ENCODE results near the gene EVI2A.
"Not testable (repeated sequence)": the region's sequence is repeated elsewhere in the genome, so short reads cannot be mapped to it uniquely, and the experiment has no call there.

EVI2A gene

DNA sequence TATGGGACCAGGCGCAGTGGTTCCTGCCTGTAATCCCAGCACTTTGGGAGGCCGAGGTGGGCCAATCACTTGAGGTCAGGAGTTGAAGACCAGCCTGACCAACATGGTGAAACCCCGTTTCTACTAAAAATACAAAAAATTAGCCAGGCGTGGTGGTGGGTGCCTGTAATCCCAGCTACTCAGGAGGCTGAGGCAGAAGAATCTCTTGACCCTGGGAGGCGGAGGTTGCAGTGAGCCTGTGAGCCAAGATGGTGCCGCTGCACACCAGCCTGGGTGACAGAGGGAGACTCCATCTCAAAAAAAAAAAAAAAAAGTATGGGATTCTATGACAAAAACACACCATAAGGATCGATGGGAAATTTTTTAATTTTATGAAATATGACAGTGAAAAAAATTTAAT lies 9.2 kb downstream of the EVI2A start:
- DNase-seq (ENCODE audit: low read depth), result not testable (repeated sequence)

GRCh38 chr17:31311526-31311925 lies 9.9 kb downstream of the EVI2A start:
- DNase-seq (ENCODE audit: low read depth), result no peak

DNA sequence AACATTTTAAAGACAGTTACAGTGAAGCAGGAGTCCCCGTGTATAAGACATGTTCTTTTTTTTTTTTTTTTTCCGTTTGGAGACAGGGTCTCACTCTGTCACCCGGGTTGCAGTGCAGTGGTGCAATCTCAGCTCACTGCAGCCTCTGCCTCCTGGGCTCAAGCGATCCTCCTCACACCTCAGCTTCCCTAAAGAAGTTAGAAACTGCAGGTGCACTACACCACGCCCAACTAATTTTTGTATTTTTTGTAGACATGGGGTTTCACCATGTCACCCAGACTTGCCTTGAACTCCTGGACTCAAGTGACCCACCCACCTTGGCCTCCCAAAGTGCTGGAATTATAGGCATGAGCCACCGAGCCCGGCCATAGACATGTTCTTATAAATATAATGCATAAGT lies 10.5 kb downstream of the EVI2A start:
- no peak for DNase-seq (ENCODE audit: low read depth)

- DNase-seq (ENCODE audit: low read depth), result no peak
These were observed 11.2 kb downstream of the EVI2A start for GRCh38 chr17:31310260-31310659.

DNA sequence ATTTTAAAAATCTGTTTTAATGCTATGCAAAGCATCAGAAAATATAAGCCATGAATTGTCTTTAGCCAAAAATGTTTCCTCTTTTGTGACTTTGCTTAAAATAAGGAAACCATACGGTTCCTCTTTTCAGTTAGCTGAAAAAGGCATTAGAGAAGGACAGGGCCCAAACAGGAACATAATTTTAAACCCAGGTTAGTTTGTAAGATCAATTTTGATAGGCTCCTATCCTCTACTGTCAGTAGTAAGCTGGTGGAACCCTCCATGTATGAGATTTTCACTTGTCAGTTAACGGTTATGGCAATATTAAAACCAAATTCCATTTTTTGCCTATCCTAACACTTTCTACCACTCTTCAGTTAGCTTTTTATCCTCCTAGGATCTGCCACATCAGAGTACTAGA lies 11.9 kb downstream of the EVI2A start:
- no peak for DNase-seq (ENCODE audit: low read depth)

DNA sequence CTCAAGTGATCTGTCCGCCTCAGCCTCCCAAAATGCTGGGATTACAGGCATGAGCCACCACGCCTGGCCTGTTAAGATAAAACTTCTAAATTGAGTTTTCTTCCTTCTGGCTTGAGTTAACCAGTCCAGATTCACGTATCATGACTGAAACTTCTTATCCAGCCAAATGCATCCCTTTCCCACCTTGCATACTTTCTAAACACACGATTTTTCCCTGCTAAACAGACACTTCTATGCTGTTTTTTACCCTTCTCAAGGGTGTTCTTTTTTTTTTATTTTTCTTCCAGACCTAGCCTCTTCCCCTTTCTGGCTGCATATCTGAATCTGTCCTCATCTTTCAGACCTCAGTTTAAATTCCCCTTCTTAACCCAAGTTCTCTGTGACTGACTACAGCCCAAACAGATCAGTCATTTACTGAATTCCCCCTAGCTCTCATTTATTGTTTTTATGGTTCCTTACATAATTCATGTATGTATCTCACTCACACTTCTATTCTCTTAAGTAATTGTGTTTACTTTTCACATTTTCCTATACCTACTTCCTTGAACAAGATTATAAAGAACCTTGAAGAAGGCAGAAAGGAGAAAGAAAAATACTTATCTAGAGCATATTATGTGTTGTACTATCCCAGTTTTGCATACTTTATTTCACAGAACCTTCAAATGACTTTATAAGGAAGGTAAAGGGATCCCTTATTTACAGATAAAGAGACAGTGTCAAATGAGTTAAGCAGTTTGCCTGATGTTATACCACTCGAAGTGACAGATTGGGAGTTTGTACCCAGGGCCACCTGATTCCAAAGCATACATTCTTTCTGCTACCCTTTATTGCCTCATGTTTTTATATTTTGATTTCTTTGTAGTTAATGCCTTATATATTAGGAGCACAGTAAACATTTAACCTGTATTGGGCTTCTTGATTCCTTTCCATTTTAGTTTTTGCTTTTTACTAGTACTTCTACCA lies 12.8 kb downstream of the EVI2A start:
- DNase-seq (ENCODE audit: low read depth), result no peak

GRCh38 chr17:31307640-31308039 lies 13.8 kb downstream of the EVI2A start:
- DNase-seq (ENCODE audit: low read depth), result no peak

DNA sequence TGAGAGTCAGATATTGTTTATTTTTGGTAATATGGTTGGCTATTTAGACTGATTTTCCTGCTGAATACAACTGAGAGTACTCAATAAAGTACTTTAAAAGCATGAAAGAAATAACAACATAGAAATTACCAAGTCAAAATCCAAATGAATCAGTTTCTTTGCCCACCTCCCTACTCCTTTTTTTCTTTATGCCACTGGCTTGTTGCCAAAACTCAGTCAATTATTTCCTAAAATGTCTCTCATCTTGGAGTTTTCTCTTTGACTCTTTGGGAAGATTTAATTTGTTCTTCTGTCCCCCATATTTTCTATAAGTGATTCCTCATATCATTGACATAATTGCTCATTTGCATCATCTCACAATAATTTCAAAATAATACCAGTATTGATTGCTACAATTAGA lies 21.8 kb downstream of the EVI2A start:
- DNase-seq (ENCODE audit: low read depth), result no peak

- no peak for DNase-seq (ENCODE audit: low read depth)
These were observed 24.3 kb downstream of the EVI2A start, which contains the start of gene OMG for GRCh38 chr17:31297090-31297489. TSS of gene OMG (minus strand) at chr17:31297239. CDS start at chr17:31296331, 908 bp downstream.

- no peak for DNase-seq (ENCODE audit: low read depth)
These were observed 25.3 kb downstream of the EVI2A start for GRCh38 chr17:31296142-31296541.

DNA sequence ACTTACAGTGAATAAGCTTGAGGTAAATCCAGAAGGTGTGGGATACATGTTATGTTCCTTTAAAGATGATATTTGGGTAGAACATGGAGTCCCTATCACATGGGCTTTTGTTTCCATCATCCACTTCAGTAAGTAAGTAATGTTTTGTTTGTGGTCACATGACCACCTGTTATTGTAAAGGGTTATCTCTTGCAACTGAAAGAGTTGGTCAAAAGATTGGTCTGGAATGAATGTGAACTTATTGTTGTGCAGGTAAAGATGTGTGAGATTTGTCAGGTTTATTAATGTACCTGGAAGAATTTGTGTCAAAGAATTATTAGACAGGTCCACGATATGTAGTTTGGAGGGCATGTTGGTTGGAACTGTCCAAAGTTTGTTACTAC lies 25.9 kb downstream of the EVI2A start:
- DNase-seq (ENCODE audit: low read depth), result no peak

DNA sequence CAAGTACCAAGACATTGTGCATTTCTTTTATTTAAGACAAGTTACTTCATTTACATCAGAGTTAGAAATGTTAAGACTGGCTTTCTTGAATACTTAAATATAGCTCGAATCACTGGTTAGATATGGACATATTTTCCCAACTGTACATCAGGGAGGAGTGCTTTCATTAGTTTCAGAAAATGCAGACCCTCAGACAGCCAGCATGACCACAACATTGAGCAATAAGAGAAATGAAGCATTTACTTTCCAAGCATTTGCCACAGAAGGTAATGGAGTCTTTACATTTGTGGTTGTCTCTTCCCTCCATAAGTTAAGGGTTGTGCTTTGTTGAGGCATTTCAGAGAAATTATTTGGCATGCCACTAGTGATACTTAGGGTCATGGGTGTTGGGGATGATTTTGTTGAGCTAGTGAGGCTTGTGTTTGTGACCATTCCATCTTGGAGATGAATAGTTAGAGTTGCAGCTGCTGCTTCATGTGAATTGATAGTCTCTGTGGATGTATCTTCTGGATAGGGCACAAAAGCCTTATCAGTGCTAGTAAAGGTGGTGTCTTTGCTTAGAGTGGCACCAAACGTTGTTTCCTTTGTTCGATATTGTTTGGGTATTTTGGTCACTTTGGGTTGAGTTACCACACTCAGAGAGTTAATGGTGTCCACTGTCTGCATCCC lies 26.5 kb downstream of the EVI2A start:
- no peak for DNase-seq (ENCODE audit: low read depth)

DNA sequence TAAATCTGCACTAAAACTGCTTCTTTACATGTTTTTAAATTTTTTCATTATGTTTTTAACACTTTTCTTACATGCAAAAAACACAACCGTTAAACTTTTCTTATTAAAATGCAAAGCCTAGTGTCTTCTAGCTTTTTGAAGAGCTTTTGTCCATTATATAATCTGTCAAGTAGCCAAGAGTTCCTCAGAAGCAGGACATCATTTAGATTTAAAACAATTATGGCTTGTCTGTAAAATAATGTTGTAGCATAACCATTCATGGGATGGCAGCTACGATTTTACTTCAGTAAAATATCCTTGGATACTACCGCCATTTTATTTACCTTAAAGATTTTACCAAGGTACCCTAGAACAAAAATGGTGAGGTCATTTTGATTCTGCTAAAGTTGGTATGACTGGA lies 27.2 kb downstream of the EVI2A start:
- no peak for DNase-seq (ENCODE audit: low read depth)

DNA sequence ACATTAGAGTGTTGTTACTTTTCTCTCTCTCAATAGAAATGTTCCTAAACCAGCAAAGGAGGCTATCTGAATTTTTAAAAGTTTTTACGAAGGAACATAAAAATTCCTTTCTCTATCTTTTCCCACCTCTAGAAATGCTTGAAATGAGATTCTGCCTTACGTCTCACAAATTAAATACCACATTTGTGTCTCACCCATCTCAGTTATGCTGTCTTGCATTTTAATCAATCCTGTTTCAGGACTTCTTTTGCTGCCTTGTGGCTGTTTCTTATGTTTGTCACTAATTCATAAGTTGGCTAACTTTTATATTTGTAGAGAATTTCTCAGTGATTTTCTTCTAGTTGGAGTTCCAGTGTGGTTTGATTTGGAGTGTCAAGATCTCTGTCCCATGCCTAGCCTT lies 27.8 kb downstream of the EVI2A start:
- no peak for DNase-seq (ENCODE audit: low read depth)

GRCh38 chr17:31291820-31292219 lies 29.6 kb downstream of the EVI2A start:
- no peak for DNase-seq (ENCODE audit: low read depth)

GRCh38 chr17:31289790-31290189 lies 31.6 kb downstream of the EVI2A start:
- DNase-seq (ENCODE audit: low read depth), result peak; percentile 29

- DNase-seq (ENCODE audit: low read depth), result not testable (repeated sequence)
These were observed 33.5 kb downstream of the EVI2A start for GRCh38 chr17:31287932-31288331.

DNA sequence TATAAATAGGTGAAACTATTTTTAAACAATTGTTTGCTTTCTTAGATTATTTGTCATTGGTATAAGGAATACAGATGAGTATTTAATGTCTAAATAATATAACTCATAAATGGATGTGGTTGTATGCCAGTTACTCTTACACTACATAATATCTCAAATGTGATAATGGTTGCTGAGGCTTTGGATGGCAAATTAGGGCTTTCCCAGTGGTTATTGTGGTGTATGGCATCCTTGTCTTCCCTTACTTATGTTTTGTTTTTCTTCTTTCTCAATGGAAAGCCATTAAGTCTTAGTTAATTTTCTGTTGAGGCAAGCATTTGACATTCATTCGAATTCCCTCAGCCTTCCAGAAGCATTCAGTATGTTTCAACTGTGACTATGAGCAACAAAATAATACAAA lies 34.8 kb downstream of the EVI2A start:
- DNase-seq (ENCODE audit: low read depth), result no peak

GRCh38 chr17:31283841-31284240 lies 37.6 kb downstream of the EVI2A start:
- no peak for DNase-seq (ENCODE audit: low read depth)

GRCh38 chr17:31281061-31281460 lies 40.4 kb downstream of the EVI2A start:
- DNase-seq (ENCODE audit: low read depth), result no peak

GRCh38 chr17:31279401-31279800 lies 42.0 kb downstream of the EVI2A start:
- no peak for DNase-seq (ENCODE audit: low read depth)

- DNase-seq (ENCODE audit: low read depth), result no peak
These were observed 46.3 kb downstream of the EVI2A start for GRCh38 chr17:31275116-31275515.

- peak; percentile 1 for DNase-seq (ENCODE audit: low read depth)
These were observed 47.2 kb downstream of the EVI2A start for GRCh38 chr17:31274252-31274651.

Measured in ELR (cell line).